MCF 10A (cell line): ENCODE data around the gene SMURF2. TPM values are rescaled to one million over a fixed set of nuclear protein-coding genes. Genes with fewer than 3 reads are reported as not detected.

ENCODE experiments used
- BruUV-seq: library from RNA; stranded (reverse); fragments of 400-500 nt; replicated peaks from 2 replicates; lab custom pipeline; 2021; lab: Mats Ljungman, UMichigan
- CTCF ChIA-PET: fragments of 300-600 bp; sonication (Branson Sonifier 250); formaldehyde crosslinking; extraction: SDS; loops from one replicate; lab custom pipeline; 2021; ENCODE audit warnings: antibody characterized with exemption, inconsistent platforms; lab: Yijun Ruan, JAX
- POLR2A ChIA-PET: fragments of 300-600, 350-650 bp; sonication (Branson Sonifier 250); formaldehyde crosslinking; extraction: SDS; loops from one replicate; lab custom pipeline; 2020; ENCODE audit warnings: antibody characterized with exemption, inconsistent platforms; lab: Yijun Ruan, JAX
- DNase-seq: peaks from one replicate; pipeline ENCODE4 v3.0.0-alpha.2; 2018; ENCODE audit not compliant: unreplicated experiment
- H3K27ac Mint-ChIP-seq: one replicate; pipeline ENCODE4 v1.8.0; 2022; ENCODE audit warnings: mild to moderate bottlenecking, low read depth, mixed read lengths; ENCODE audit not compliant: unreplicated experiment
- H3K27me3 Mint-ChIP-seq: one replicate; pipeline ENCODE4 v1.8.0; 2022; ENCODE audit warnings: mixed read lengths; ENCODE audit not compliant: insufficient read depth, unreplicated experiment
- H3K36me3 Mint-ChIP-seq: one replicate; pipeline ENCODE4 v1.8.0; 2022; ENCODE audit warnings: mild to moderate bottlenecking, moderate library complexity, mixed read lengths; ENCODE audit not compliant: insufficient read depth, unreplicated experiment
- H3K4me1 Mint-ChIP-seq: one replicate; pipeline ENCODE4 v1.8.0; 2022; ENCODE audit warnings: mixed read lengths; ENCODE audit not compliant: insufficient read depth, unreplicated experiment
- H3K4me3 Mint-ChIP-seq: one replicate; pipeline ENCODE4 v1.8.0; 2022; ENCODE audit warnings: mild to moderate bottlenecking, moderate library complexity, mixed read lengths; ENCODE audit not compliant: unreplicated experiment
- H3K9me3 Mint-ChIP-seq: one replicate; pipeline ENCODE4 v1.8.0; 2022; ENCODE audit warnings: mixed read lengths; ENCODE audit not compliant: unreplicated experiment
- CTCF ChIP-seq: fragments of 200-600 bp; IDR thresholded peaks from one replicate; pipeline ENCODE4 v1.8.0; 2022; ENCODE audit warnings: antibody characterized with exemption, mild to moderate bottlenecking; ENCODE audit not compliant: unreplicated experiment
- intact Hi-C: fragments of 100-400 bp; cut with micrococcal nuclease; formaldehyde crosslinking; loops from 2 replicates; pipeline ENCODE4 v1.14.1; 2022
- total RNA-seq: library from RNA; stranded (reverse); gene quantifications from 2 replicates; pipeline ENCODE4 v1.2.3, GENCODE V29; 2022

Gene SMURF2
- total RNA-seq, 1 experiment from 2014 or later, result 55.8 TPM

GRCh38 chr17:64692187-64692586 lies 30.1 kb upstream of the SMURF2 start:
- no peaks in the 10 kb centered on the region for H3K27me3 Mint-ChIP-seq
- no peak for DNase-seq
- H3K36me3 Mint-ChIP-seq, result no peaks in the 10 kb centered on the region
- H3K9me3 Mint-ChIP-seq, result no peaks in the 10 kb centered on the region
- peaks cover 14% of the 10 kb centered on the region for H3K4me1 Mint-ChIP-seq
- no TSS peak for BruUV-seq
- CTCF ChIA-PET, result no interaction called here
- intact Hi-C loops, result no loop called here
- POLR2A ChIA-PET, result no interaction called here
- TF ChIP-seq CTCF, result no peak
- H3K4me3 Mint-ChIP-seq, result no peak overlapping the region
- no peak overlapping the region for H3K27ac Mint-ChIP-seq

GRCh38 chr17:64689106-64689505 lies 27.0 kb upstream of the SMURF2 start:
- no peak overlapping the region for H3K4me3 Mint-ChIP-seq
- H3K4me1 Mint-ChIP-seq, result peaks cover 19% of the 10 kb centered on the region
- no peaks in the 10 kb centered on the region for H3K9me3 Mint-ChIP-seq
- no peaks in the 10 kb centered on the region for H3K27me3 Mint-ChIP-seq
- POLR2A ChIA-PET, result interaction anchor here (0.6 kb wide), 1 partner anchor 391 kb away, joined by 3 read pairs; no protein-coding TSS in a partner anchor
- no peak overlapping the region for H3K27ac Mint-ChIP-seq
- CTCF ChIA-PET, result no interaction called here
- intact Hi-C loops, result no loop called here
- H3K36me3 Mint-ChIP-seq, result no peaks in the 10 kb centered on the region
- no TSS peak for BruUV-seq
- TF ChIP-seq CTCF, result no peak
- DNase-seq, result no peak

GRCh38 chr17:64688481-64688880 lies 26.4 kb upstream of the SMURF2 start:
- H3K27me3 Mint-ChIP-seq, result no peaks in the 10 kb centered on the region
- no peaks in the 10 kb centered on the region for H3K36me3 Mint-ChIP-seq
- H3K9me3 Mint-ChIP-seq, result no peaks in the 10 kb centered on the region
- H3K4me1 Mint-ChIP-seq, result peaks cover 17% of the 10 kb centered on the region
- TF ChIP-seq CTCF, result no peak
- BruUV-seq, result no TSS peak
- no peak overlapping the region for H3K4me3 Mint-ChIP-seq
- ChIA-PET CTCF (interaction anchor here (0.6 kb wide), 1 partner anchor 39 kb away, joined by 3 read pairs; no protein-coding TSS in a partner anchor), POLR2A (interaction anchor here (0.6 kb wide), 1 partner anchor 391 kb away, joined by 3 read pairs; no protein-coding TSS in a partner anchor)
- DNase-seq, result no peak
- H3K27ac Mint-ChIP-seq, result no peak overlapping the region
- intact Hi-C loops, result no loop called here

GRCh38 chr17:64687961-64688360 lies 25.9 kb upstream of the SMURF2 start:
- Mint-ChIP-seq H3K4me3 (no peak overlapping the region), H3K9me3 (no peaks in the 10 kb centered on the region), H3K36me3 (no peaks in the 10 kb centered on the region), H3K4me1 (peaks cover 17% of the 10 kb centered on the region), H3K27me3 (no peaks in the 10 kb centered on the region), H3K27ac (no peak overlapping the region)
- no TSS peak for BruUV-seq
- intact Hi-C loops, result no loop called here
- ChIA-PET CTCF (interaction anchor here (0.6 kb wide), 1 partner anchor 39 kb away, joined by 3 read pairs; no protein-coding TSS in a partner anchor), POLR2A (no interaction called here)
- TF ChIP-seq CTCF, result no peak
- no peak for DNase-seq
